ENCODE measurements around the gene FOXK2. TPM values are rescaled to one million over a fixed set of nuclear protein-coding genes. Genes with fewer than 3 reads are reported as not detected.

Gene FOXK2
- total RNA-seq, 2 donors from 2014 or later: 59.9 to 61.0 TPM

DNA sequence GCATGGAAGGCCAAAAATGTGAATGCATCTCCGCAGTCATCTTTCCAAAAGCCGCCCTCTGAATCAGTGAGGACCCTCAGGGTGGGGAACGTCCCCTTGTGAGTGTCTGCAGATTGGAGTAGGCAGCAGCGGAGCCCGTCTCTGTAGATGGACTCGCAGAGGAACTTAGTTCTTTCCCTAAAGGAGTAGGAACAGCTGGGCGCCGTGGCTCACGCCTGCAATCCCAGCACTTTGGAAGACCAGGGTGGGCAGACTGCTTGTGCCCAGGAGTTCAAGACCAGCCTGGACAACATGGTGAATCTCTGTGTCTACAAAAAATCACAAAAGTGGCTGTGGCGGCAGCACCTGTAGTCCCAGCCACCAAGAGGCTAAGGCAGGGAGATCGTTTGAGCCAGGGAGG lies 75.0 kb downstream of the FOXK2 start:
- no peaks in the 10 kb centered on the region for H3K9me3 Mint-ChIP-seq
- no peak for DNase-seq
- no peaks in the 10 kb centered on the region for H3K27me3 Mint-ChIP-seq (ENCODE audit: low read depth)
- H3K36me3 Mint-ChIP-seq (ENCODE audit: insufficient read depth in 2 of 2): peaks cover 3 to 8% of the 10 kb centered on the region in 2 donors
- ATAC-seq (replicated peaks in 1 of 2): no peak
- peak overlapping the region; percentile 80 for H3K27ac Mint-ChIP-seq
- peak overlapping the region; percentile 69 to 85 for H3K4me3 Mint-ChIP-seq
- H3K4me1 Mint-ChIP-seq (ENCODE audit: low read depth): peaks cover 36% of the 10 kb centered on the region

DNA sequence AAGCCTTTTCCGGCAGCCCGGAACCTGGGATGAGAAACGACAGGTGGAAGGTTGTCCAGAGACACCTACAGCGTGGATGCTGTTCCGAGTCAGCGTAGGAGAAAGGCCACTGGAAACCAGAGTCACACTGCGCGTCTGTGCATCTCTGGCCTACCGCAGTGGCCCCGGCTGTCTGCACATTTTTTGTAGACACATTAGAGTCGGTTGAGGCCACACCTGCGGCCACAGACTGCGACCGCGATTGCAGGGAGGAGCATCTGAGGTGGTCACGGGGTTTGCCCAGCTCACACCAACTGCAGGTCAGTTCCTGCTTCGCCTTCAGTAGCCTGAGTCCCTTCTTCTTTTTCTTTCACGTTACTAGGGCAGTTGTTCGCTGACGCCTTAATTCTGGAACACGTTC lies 76.4 kb downstream of the FOXK2 start:
- Mint-ChIP-seq H3K27ac (no peak overlapping the region), H3K36me3 (ENCODE audit: insufficient read depth in 2 of 2) (peaks cover 3 to 9% of the 10 kb centered on the region in 2 donors), H3K9me3 (no peaks in the 10 kb centered on the region), H3K27me3 (ENCODE audit: low read depth) (no peaks in the 10 kb centered on the region), H3K4me3 (no peak overlapping the region), H3K4me1 (ENCODE audit: low read depth) (peaks cover 36% of the 10 kb centered on the region)
- ATAC-seq (replicated peaks in 1 of 2) (no peak), DNase-seq (no peak)

- no peak for ATAC-seq (replicated peaks in 1 of 2)
- no peak overlapping the region for H3K4me3 Mint-ChIP-seq
These were observed 76.8 kb downstream of the FOXK2 start for GRCh38 chr17:82596296-82596695.

DNA sequence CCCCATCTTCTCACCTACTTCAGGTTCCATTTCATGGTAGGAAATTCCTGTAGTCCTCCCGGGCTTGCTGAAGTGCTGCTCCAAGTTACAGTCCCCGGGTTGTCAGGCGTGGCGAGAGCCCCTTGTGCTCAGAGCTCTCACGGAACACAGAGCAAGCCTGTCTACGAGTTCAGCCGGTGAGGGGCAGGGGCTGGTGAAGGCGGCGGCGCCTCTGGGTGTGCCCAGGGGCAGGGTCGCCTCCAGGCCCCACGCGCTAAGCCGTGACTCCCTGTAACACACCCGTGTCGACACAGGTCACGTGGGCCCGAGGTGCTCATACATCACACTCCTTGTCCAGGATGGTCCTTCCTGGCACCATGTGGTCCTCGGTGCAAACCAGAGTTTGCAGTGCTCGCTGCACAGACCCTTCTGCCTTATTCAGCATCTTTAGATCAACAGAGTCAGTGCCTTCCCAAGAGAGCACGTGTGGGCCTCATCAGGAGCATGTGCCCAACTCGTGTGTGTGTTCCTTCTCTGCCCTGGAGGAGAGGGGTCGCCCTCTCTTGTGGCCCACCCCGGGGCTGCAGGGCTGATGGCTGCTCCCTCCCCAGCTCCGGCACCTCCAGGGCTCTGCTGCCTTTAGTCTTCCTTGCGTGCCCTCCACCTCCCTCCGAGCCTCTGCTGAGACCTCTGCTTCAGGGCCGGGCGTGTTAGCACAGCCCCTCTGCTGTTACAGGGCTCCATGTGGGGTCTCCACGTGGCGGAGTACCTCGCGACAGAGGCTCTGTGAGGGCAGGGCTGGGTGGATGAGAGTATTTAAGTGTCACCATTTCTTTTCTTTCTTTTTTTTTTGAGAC lies 77.5 kb downstream of the FOXK2 start:
- H3K9me3 Mint-ChIP-seq: no peaks in the 10 kb centered on the region
- H3K4me3 Mint-ChIP-seq: no peak overlapping the region
- H3K36me3 Mint-ChIP-seq (ENCODE audit: insufficient read depth in 2 of 2): peaks cover 3 to 16% of the 10 kb centered on the region in 2 donors
- no peak overlapping the region for H3K27ac Mint-ChIP-seq
- DNase-seq: no peak
- H3K4me1 Mint-ChIP-seq (ENCODE audit: low read depth): peaks cover 28% of the 10 kb centered on the region
- H3K27me3 Mint-ChIP-seq (ENCODE audit: low read depth): no peaks in the 10 kb centered on the region
- no peak for ATAC-seq (replicated peaks in 1 of 2)

More at GRCh38 chr17:82596296-82596695, 76.8 kb downstream of the FOXK2 start:
- Mint-ChIP-seq H3K4me1 (ENCODE audit: low read depth) (peaks cover 36% of the 10 kb centered on the region), H3K9me3 (no peaks in the 10 kb centered on the region), H3K36me3 (ENCODE audit: insufficient read depth in 2 of 2) (peaks cover 3 to 12% of the 10 kb centered on the region in 2 donors), H3K27me3 (ENCODE audit: low read depth) (no peaks in the 10 kb centered on the region), H3K27ac (no peak overlapping the region)
- DNase-seq: no peak

GRCh38 chr17:82598256-82599119 lies 79.0 kb downstream of the FOXK2 start:
- Mint-ChIP-seq H3K4me1 (ENCODE audit: low read depth) (peaks cover 17% of the 10 kb centered on the region), H3K27ac (no peak overlapping the region), H3K4me3 (no peak overlapping the region), H3K27me3 (ENCODE audit: low read depth) (no peaks in the 10 kb centered on the region), H3K9me3 (no peaks in the 10 kb centered on the region), H3K36me3 (ENCODE audit: insufficient read depth in 2 of 2) (peaks cover 6 to 24% of the 10 kb centered on the region in 2 donors)
- DNase-seq (no peak), ATAC-seq (replicated peaks in 1 of 2) (peak; percentile 24 to 59)

- Mint-ChIP-seq H3K36me3 (ENCODE audit: insufficient read depth in 2 of 2) (peaks cover 9 to 20% of the 10 kb centered on the region in 2 donors), H3K27me3 (ENCODE audit: low read depth) (no peaks in the 10 kb centered on the region), H3K9me3 (no peaks in the 10 kb centered on the region), H3K4me1 (ENCODE audit: low read depth) (peaks cover 16% of the 10 kb centered on the region), H3K4me3 (no peak overlapping the region), H3K27ac (no peak overlapping the region)
- no peak for ATAC-seq (replicated peaks in 1 of 2)
- DNase-seq: no peak
These were observed 80.4 kb downstream of the FOXK2 start for GRCh38 chr17:82599674-82600661.

DNA sequence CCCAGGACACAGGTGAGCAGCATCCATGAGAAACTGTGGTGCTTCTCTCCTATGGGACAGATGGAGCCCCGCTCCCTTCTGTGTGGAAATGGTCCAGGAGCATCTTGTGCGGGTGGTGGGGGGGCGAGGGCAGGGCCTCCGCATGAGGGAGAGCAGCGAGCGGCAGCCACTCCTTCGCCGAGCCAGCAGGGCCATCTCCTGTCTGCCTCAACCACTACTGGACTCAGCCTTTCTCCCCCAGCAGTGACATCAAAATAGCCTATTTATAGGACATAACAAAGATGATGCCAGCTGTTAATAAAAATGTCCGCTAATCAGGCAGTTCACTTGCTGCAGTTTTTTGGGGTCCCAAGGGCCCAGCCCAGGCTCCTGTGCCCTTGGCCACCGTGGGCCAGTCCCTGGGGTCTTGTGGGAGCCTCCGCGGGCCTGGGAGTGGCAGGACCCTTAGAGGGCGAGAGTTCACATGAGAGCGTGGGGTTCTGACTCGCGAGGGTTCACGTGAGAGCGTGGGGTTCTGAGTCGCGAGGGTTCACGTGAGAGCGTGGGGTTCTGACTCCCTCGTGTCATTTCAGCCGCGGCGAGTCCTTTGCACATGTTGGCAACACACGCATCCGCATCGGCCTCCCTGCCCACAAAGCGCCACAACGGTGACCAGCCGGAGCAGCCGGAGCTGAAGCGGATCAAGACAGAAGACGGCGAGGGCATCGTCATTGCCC lies 81.4 kb downstream of the FOXK2 start:
- DNase-seq (no peak), ATAC-seq (replicated peaks in 1 of 2) (no peak)
- Mint-ChIP-seq H3K4me3 (no peak overlapping the region), H3K4me1 (ENCODE audit: low read depth) (peaks cover 16% of the 10 kb centered on the region), H3K27ac (no peak overlapping the region), H3K27me3 (ENCODE audit: low read depth) (no peaks in the 10 kb centered on the region), H3K36me3 (ENCODE audit: insufficient read depth in 2 of 2) (peaks cover 9 to 20% of the 10 kb centered on the region in 2 donors), H3K9me3 (no peaks in the 10 kb centered on the region)

- H3K9me3 Mint-ChIP-seq: no peaks in the 10 kb centered on the region
These were observed 82.0 kb downstream of the FOXK2 start for GRCh38 chr17:82601447-82602000.

DNA sequence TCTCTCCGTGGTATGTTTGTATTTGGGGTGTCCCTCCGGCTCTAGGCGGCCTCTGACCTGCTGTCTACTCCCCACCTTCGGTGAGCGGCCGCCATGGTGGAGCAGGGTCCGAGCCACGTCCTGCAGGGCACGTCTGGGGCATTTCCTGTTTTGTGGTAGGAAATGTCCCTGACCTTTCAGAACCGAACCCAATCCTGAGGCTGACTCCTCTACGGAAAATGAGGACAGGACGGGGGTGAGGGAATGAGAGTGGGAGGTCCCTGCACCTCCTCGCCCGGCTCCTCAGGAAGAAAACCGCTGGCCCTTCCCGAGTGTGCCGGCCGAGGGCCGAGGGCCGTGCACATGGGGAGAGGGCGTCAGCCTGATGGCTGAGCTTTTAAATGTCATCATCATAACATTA lies 83.0 kb downstream of the FOXK2 start:
- ATAC-seq (replicated peaks in 1 of 2): no peak
- Mint-ChIP-seq H3K4me1 (ENCODE audit: low read depth) (peaks cover 16% of the 10 kb centered on the region), H3K9me3 (no peaks in the 10 kb centered on the region), H3K27ac (peak overlapping the region; percentile 45), H3K27me3 (ENCODE audit: low read depth) (no peaks in the 10 kb centered on the region), H3K4me3 (no peak overlapping the region), H3K36me3 (ENCODE audit: insufficient read depth in 2 of 2) (peaks cover 8 to 20% of the 10 kb centered on the region in 2 donors)
- DNase-seq: no peak

More at GRCh38 chr17:82601447-82602000, 82.0 kb downstream of the FOXK2 start:
- no peak overlapping the region for H3K4me3 Mint-ChIP-seq
- peaks cover 16% of the 10 kb centered on the region for H3K4me1 Mint-ChIP-seq (ENCODE audit: low read depth)
- no peak for ATAC-seq (replicated peaks in 1 of 2)
- DNase-seq: no peak
- H3K36me3 Mint-ChIP-seq (ENCODE audit: insufficient read depth in 2 of 2): peaks cover 8 to 20% of the 10 kb centered on the region in 2 donors
- H3K27ac Mint-ChIP-seq: no peak overlapping the region
- H3K27me3 Mint-ChIP-seq (ENCODE audit: low read depth): no peaks in the 10 kb centered on the region

GRCh38 chr17:82602986-82603710 lies 83.6 kb downstream of the FOXK2 start:
- H3K36me3 Mint-ChIP-seq (ENCODE audit: insufficient read depth in 2 of 2): peaks cover 8 to 20% of the 10 kb centered on the region in 2 donors
- no peak overlapping the region for H3K4me3 Mint-ChIP-seq
- no peak for DNase-seq
- no peaks in the 10 kb centered on the region for H3K27me3 Mint-ChIP-seq (ENCODE audit: low read depth)
- H3K9me3 Mint-ChIP-seq: no peaks in the 10 kb centered on the region
- H3K4me1 Mint-ChIP-seq (ENCODE audit: low read depth): peaks cover 16% of the 10 kb centered on the region
- ATAC-seq (replicated peaks in 1 of 2): peak in 1 of 2 donors; percentile 39
- peak overlapping the region; percentile 19 for H3K27ac Mint-ChIP-seq

GRCh38 chr17:82603981-82604448 lies 84.5 kb downstream of the FOXK2 start:
- peak; percentile 81 to 86 for ATAC-seq (replicated peaks in 1 of 2)
- Mint-ChIP-seq H3K4me3 (no peak overlapping the region), H3K36me3 (ENCODE audit: insufficient read depth in 2 of 2) (peaks cover 8 to 23% of the 10 kb centered on the region in 2 donors)

More at GRCh38 chr17:82603981-82604448, 84.5 kb downstream of the FOXK2 start:
- peak; percentile 29 to 39 for DNase-seq
- Mint-ChIP-seq H3K9me3 (no peaks in the 10 kb centered on the region), H3K4me1 (ENCODE audit: low read depth) (peaks cover 16% of the 10 kb centered on the region), H3K27me3 (ENCODE audit: low read depth) (no peaks in the 10 kb centered on the region), H3K27ac (no peak overlapping the region)
